Panc1 (cell line): ENCODE data around the gene GABRG3.

ENCODE experiments used
- POLR2AphosphoS5 ChIP-seq: IDR thresholded peaks from 2 replicates; pipeline ENCODE4 v1.6.1; 2012; ENCODE audit warnings: mild to moderate bottlenecking, low read depth, low read length, moderate library complexity
- SIN3A ChIP-seq: IDR thresholded peaks from 2 replicates; pipeline ENCODE4 v1.6.1; 2012; ENCODE audit warnings: low read depth, mild to moderate bottlenecking, low read length, moderate library complexity, borderline replicate concordance; ENCODE audit not compliant: insufficient read depth
- TCF7L2 ChIP-seq: IDR thresholded peaks from 2 replicates; pipeline ENCODE4 v1.6.1; 2011; ENCODE audit warnings: mild to moderate bottlenecking, low read depth, low read length, inconsistent platforms
- TF ChIP-seq, protein P1 (sequence below): fragments of 450-650 bp; IDR thresholded peaks from 2 replicates; pipeline ENCODE4 v1.5.1; 2017; ENCODE audit warnings: mild to moderate bottlenecking
- TF ChIP-seq, protein P2 (sequence below), 2 experiments: IDR thresholded peaks; 2 replicates each; pipeline ENCODE4 v1.6.1; 2011 to 2012; ENCODE audit warnings: low read depth in 2 of 2, control low read depth in 1 of 2, low read length in 1 of 2, mild to moderate bottlenecking in 1 of 2, moderate library complexity in 1 of 2; ENCODE audit not compliant: insufficient read depth in 1 of 2

DNA sequence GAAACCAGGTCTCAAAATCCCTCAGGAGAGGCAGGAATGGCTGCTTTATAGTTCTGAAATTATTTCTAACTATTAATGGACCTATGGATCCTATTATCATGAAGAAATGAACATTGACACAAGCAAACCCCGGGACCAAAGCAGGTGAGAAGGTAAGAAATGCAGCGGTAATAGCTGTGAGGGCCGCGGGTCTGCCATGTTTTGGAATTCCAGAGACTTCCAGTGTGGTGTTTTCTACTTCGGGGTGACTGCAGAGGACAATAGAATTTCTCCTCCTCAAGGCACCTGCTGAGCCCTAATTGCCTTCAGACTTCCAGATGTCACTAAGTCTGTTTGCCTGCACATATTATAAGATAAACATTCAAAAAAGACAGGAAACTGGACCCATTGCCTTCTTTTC is 437.4 kb downstream of the GABRG3 start:
- TF ChIP-seq TCF7L2: no peak
- TF ChIP-seq, protein P1, sequence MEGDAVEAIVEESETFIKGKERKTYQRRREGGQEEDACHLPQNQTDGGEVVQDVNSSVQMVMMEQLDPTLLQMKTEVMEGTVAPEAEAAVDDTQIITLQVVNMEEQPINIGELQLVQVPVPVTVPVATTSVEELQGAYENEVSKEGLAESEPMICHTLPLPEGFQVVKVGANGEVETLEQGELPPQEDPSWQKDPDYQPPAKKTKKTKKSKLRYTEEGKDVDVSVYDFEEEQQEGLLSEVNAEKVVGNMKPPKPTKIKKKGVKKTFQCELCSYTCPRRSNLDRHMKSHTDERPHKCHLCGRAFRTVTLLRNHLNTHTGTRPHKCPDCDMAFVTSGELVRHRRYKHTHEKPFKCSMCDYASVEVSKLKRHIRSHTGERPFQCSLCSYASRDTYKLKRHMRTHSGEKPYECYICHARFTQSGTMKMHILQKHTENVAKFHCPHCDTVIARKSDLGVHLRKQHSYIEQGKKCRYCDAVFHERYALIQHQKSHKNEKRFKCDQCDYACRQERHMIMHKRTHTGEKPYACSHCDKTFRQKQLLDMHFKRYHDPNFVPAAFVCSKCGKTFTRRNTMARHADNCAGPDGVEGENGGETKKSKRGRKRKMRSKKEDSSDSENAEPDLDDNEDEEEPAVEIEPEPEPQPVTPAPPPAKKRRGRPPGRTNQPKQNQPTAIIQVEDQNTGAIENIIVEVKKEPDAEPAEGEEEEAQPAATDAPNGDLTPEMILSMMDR: no peak
- TF ChIP-seq, protein P2, sequence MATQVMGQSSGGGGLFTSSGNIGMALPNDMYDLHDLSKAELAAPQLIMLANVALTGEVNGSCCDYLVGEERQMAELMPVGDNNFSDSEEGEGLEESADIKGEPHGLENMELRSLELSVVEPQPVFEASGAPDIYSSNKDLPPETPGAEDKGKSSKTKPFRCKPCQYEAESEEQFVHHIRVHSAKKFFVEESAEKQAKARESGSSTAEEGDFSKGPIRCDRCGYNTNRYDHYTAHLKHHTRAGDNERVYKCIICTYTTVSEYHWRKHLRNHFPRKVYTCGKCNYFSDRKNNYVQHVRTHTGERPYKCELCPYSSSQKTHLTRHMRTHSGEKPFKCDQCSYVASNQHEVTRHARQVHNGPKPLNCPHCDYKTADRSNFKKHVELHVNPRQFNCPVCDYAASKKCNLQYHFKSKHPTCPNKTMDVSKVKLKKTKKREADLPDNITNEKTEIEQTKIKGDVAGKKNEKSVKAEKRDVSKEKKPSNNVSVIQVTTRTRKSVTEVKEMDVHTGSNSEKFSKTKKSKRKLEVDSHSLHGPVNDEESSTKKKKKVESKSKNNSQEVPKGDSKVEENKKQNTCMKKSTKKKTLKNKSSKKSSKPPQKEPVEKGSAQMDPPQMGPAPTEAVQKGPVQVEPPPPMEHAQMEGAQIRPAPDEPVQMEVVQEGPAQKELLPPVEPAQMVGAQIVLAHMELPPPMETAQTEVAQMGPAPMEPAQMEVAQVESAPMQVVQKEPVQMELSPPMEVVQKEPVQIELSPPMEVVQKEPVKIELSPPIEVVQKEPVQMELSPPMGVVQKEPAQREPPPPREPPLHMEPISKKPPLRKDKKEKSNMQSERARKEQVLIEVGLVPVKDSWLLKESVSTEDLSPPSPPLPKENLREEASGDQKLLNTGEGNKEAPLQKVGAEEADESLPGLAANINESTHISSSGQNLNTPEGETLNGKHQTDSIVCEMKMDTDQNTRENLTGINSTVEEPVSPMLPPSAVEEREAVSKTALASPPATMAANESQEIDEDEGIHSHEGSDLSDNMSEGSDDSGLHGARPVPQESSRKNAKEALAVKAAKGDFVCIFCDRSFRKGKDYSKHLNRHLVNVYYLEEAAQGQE (IDR thresholded peaks at IDR 0.05; ENCODE audit: insufficient read depth in 1 of 2, low read depth in 2 of 2, low read length in 1 of 2): no peak
- no peak for TF ChIP-seq POLR2AphosphoS5
- TF ChIP-seq SIN3A: no peak
